ENCODE data around the gene DNAJB12.

Gene DNAJB12

GRCh38 chr10:72337039-72337629 lies 17.6 kb downstream of the DNAJB12 start:
- H3K4me3 ChIP-seq (ENCODE audit: low read depth, low read length): no peak overlapping the region
- H3K9ac ChIP-seq (ENCODE audit: low read depth, low read length): no peak overlapping the region
- H3K27ac ChIP-seq (ENCODE audit: low read depth, low read length): no peak overlapping the region
- no peaks in the 10 kb centered on the region for H3K9me3 ChIP-seq (ENCODE audit: control insufficient read depth, insufficient read depth, low read length)
- H3K4me1 ChIP-seq (ENCODE audit: control insufficient read depth, insufficient read depth, low read length): peaks cover 5% of the 10 kb centered on the region; the same call in 1 of the 2 replicates
- H3K27me3 ChIP-seq (ENCODE audit: control insufficient read depth, insufficient read depth, low read length): no peaks in the 10 kb centered on the region
- peaks cover 51% of the 10 kb centered on the region for H3K36me3 ChIP-seq (ENCODE audit: control insufficient read depth, insufficient read depth, low read length)

GRCh38 chr10:72336259-72337038 lies 18.3 kb downstream of the DNAJB12 start:
- H3K36me3 ChIP-seq (ENCODE audit: control insufficient read depth, insufficient read depth, low read length): peaks cover 47% of the 10 kb centered on the region

DNA sequence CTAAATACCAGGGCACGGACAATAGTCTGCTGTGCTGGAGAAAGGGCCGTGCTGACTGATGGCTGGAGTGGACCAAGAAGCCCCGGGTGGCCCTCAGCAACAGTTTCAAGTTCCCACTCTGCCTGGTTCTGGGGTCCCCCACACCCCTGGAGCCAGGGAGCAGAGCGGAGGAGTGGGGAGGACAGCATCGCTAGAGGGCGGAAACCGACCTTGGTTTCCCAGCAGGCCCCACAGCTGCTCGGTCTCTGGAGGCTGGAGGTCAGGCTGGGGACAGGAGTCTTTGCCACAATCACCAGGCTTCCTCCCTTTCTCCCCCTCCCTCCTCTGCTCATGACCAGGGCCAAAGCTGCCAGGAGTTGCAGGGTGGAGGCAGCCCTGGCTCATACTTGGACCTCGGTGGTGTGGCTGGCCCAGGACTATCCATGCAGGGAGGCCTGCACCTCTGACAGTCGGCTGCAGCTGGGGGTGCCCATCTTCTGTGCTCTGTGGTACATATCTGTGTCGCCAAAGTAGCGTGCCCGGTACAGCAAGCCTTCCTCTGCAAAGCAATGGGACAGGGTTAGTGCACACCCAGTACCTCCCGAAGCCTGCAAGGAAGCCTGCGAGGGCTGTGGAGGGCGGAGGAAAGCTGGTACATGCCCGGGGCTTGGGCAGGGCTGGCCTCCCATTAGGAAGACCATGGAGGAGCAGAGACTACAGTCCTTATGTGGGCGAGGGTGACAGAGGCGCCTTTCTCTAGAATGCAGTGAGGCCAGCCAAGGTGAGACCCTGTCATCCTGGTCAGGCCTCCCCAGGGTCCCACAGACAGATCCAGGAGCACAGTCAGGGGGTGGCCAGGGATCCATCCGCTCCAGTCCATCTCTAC lies 19.1 kb downstream of the DNAJB12 start:
- Histone ChIP-seq H3K4me3 (ENCODE audit: low read depth, low read length) (no peak overlapping the region), H3K4me1 (ENCODE audit: control insufficient read depth, insufficient read depth, low read length) (peaks cover 15% of the 10 kb centered on the region), H3K9ac (ENCODE audit: low read depth, low read length) (no peak overlapping the region), H3K27ac (ENCODE audit: low read depth, low read length) (no peak overlapping the region), H3K9me3 (ENCODE audit: control insufficient read depth, insufficient read depth, low read length) (no peaks in the 10 kb centered on the region), H3K27me3 (ENCODE audit: control insufficient read depth, insufficient read depth, low read length) (no peaks in the 10 kb centered on the region), H3K36me3 (ENCODE audit: control insufficient read depth, insufficient read depth, low read length) (peaks cover 45% of the 10 kb centered on the region)

More at GRCh38 chr10:72336259-72337038, 18.3 kb downstream of the DNAJB12 start:
- no peak overlapping the region for H3K4me3 ChIP-seq (ENCODE audit: low read depth, low read length)
- no peaks in the 10 kb centered on the region for H3K27me3 ChIP-seq (ENCODE audit: control insufficient read depth, insufficient read depth, low read length)
- H3K4me1 ChIP-seq (ENCODE audit: control insufficient read depth, insufficient read depth, low read length): peaks cover 8% of the 10 kb centered on the region
- H3K9ac ChIP-seq (ENCODE audit: low read depth, low read length): no peak overlapping the region
- no peaks in the 10 kb centered on the region for H3K9me3 ChIP-seq (ENCODE audit: control insufficient read depth, insufficient read depth, low read length)
- H3K27ac ChIP-seq (ENCODE audit: low read depth, low read length): no peak overlapping the region

DNA sequence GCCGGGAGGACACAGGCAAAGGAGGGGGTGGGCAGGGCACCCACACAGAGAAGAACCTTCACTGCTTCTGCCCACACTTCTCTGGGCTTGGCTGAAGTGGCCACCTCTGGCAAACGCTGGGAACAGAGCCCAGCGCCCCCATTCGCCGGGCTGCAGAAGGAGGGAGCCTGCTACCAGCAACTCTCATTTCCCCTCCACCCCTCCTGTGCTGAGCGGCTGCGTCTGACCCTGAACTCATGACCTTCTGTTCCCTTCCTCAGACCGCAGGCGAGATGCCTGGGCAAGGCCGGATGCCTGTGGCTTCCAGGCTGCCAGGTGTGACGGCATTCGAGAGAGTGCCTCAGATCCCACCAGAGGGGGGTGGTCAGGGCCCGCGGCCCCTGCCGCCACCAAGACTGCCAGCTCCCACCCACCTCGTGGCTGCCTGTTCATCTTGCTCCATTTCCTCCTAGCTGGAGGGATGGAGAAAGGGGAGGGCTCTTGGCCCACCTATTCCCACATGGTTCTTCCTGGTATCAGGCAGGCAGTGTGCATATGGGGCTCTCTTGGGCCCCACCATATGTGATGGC lies 19.8 kb downstream of the DNAJB12 start:
- Histone ChIP-seq H3K36me3 (ENCODE audit: control insufficient read depth, insufficient read depth, low read length) (peaks cover 43% of the 10 kb centered on the region), H3K27ac (ENCODE audit: low read depth, low read length) (no peak overlapping the region), H3K9me3 (ENCODE audit: control insufficient read depth, insufficient read depth, low read length) (no peaks in the 10 kb centered on the region), H3K9ac (ENCODE audit: low read depth, low read length) (no peak overlapping the region), H3K27me3 (ENCODE audit: control insufficient read depth, insufficient read depth, low read length) (no peaks in the 10 kb centered on the region), H3K4me3 (ENCODE audit: low read depth, low read length) (no peak overlapping the region), H3K4me1 (ENCODE audit: control insufficient read depth, insufficient read depth, low read length) (peaks cover 16% of the 10 kb centered on the region)

GRCh38 chr10:72334196-72334824 lies 20.4 kb downstream of the DNAJB12 start:
- no peak overlapping the region for H3K4me3 ChIP-seq (ENCODE audit: low read depth, low read length)
- H3K4me1 ChIP-seq (ENCODE audit: control insufficient read depth, insufficient read depth, low read length): peaks cover 20% of the 10 kb centered on the region
- H3K27me3 ChIP-seq (ENCODE audit: control insufficient read depth, insufficient read depth, low read length): no peaks in the 10 kb centered on the region
- no peak overlapping the region for H3K27ac ChIP-seq (ENCODE audit: low read depth, low read length)
- H3K36me3 ChIP-seq (ENCODE audit: control insufficient read depth, insufficient read depth, low read length): peaks cover 41% of the 10 kb centered on the region
- H3K9me3 ChIP-seq (ENCODE audit: control insufficient read depth, insufficient read depth, low read length): no peaks in the 10 kb centered on the region
- no peak overlapping the region for H3K9ac ChIP-seq (ENCODE audit: low read depth, low read length)

GRCh38 chr10:72333112-72334015 lies 21.4 kb downstream of the DNAJB12 start:
- H3K9ac ChIP-seq (ENCODE audit: low read depth, low read length): no peak overlapping the region
- H3K4me3 ChIP-seq (ENCODE audit: low read depth, low read length): no peak overlapping the region
- H3K27me3 ChIP-seq (ENCODE audit: control insufficient read depth, insufficient read depth, low read length): no peaks in the 10 kb centered on the region
- H3K9me3 ChIP-seq (ENCODE audit: control insufficient read depth, insufficient read depth, low read length): no peaks in the 10 kb centered on the region
- peaks cover 35% of the 10 kb centered on the region for H3K36me3 ChIP-seq (ENCODE audit: control insufficient read depth, insufficient read depth, low read length)
- peaks cover 26% of the 10 kb centered on the region for H3K4me1 ChIP-seq (ENCODE audit: control insufficient read depth, insufficient read depth, low read length)
- H3K27ac ChIP-seq (ENCODE audit: low read depth, low read length): no peak overlapping the region

DNA sequence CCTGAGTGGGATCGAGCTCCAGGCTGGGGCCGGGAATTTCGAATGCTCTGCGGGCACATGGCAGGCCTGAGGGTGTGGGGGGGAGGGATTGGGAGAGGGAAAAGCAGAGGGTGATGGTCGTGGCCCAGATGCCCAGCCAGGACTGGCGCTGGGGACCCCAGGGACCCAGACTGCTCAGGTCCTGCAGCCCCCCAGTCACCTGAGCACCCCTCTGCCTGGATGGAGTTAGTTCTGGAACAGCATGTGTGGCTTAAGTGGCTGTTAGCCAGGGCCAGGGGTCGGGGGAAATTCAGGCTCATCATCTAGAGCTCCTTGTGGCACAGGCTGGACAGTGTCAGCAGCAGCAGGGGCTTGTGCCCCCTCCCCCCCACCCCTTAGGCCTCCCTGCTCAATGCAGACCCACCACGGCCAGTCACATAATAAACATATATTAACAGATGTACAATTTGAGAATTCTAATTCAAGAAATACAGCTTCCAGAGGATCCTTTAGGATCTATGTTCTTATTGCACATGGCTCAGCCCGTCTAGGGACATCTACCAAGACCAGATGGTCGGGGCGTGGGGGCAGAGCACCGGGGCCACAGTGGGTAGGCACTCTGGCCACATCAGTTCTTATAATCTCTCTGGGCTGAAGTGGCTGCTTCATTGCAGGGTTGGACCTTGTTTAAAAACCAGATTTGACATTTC lies 22.2 kb downstream of the DNAJB12 start:
- no peaks in the 10 kb centered on the region for H3K27me3 ChIP-seq (ENCODE audit: control insufficient read depth, insufficient read depth, low read length)
- H3K4me1 ChIP-seq (ENCODE audit: control insufficient read depth, insufficient read depth, low read length): peaks cover 26% of the 10 kb centered on the region
- H3K9me3 ChIP-seq (ENCODE audit: control insufficient read depth, insufficient read depth, low read length): no peaks in the 10 kb centered on the region
- no peak overlapping the region for H3K9ac ChIP-seq (ENCODE audit: low read depth, low read length)
- H3K27ac ChIP-seq (ENCODE audit: low read depth, low read length): peak overlapping the region; percentile 60
- H3K36me3 ChIP-seq (ENCODE audit: control insufficient read depth, insufficient read depth, low read length): peaks cover 28% of the 10 kb centered on the region
- H3K4me3 ChIP-seq (ENCODE audit: low read depth, low read length): no peak overlapping the region

- no peaks in the 10 kb centered on the region for H3K9me3 ChIP-seq (ENCODE audit: control insufficient read depth, insufficient read depth, low read length)
- peak overlapping the region; percentile 60 for H3K27ac ChIP-seq (ENCODE audit: low read depth, low read length)
- peaks cover 25% of the 10 kb centered on the region for H3K36me3 ChIP-seq (ENCODE audit: control insufficient read depth, insufficient read depth, low read length)
- no peak overlapping the region for H3K9ac ChIP-seq (ENCODE audit: low read depth, low read length)
- H3K4me1 ChIP-seq (ENCODE audit: control insufficient read depth, insufficient read depth, low read length): peaks cover 26% of the 10 kb centered on the region
- no peaks in the 10 kb centered on the region for H3K27me3 ChIP-seq (ENCODE audit: control insufficient read depth, insufficient read depth, low read length)
- no peak overlapping the region for H3K4me3 ChIP-seq (ENCODE audit: low read depth, low read length)
Observed at GRCh38 chr10:72331575-72332422, 22.9 kb downstream of the DNAJB12 start.

DNA sequence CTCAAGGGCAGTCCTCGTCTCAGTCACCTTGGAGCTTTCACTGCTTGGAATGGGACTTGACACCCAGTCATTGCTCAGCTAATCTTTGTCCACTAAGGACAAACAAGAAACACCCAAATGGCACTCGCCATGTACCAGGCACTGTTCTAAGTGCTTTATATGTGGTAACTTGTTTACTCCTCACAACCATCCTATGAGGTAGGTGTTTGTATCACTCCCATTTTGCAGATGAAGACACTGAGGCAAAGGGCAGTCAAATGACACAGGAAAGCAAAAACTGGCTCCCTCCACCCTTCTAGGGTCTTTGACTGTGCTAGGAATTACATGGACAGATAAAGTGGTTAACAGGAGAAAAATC lies 24.7 kb downstream of the DNAJB12 start:
- Histone ChIP-seq H3K4me1 (ENCODE audit: control insufficient read depth, insufficient read depth, low read length) (peaks cover 31% of the 10 kb centered on the region), H3K27ac (ENCODE audit: low read depth, low read length) (no peak overlapping the region)

More for the DNA sequence above, 24.7 kb downstream of the DNAJB12 start:
- no peaks in the 10 kb centered on the region for H3K9me3 ChIP-seq (ENCODE audit: control insufficient read depth, insufficient read depth, low read length)
- H3K36me3 ChIP-seq (ENCODE audit: control insufficient read depth, insufficient read depth, low read length): peaks cover 10% of the 10 kb centered on the region; the same call in 1 of the 2 replicates
- no peak overlapping the region for H3K4me3 ChIP-seq (ENCODE audit: low read depth, low read length)
- H3K27me3 ChIP-seq (ENCODE audit: control insufficient read depth, insufficient read depth, low read length): no peaks in the 10 kb centered on the region
- H3K9ac ChIP-seq (ENCODE audit: low read depth, low read length): no peak overlapping the region

Data from HUES48 (cell line).